Measurements from ENCODE around the gene COL15A1. TPM values are rescaled to one million over a fixed set of nuclear protein-coding genes. Genes with fewer than 3 reads are reported as not detected.

The COL15A1 gene
- total RNA-seq, 1 donor from 2014 or later: 0.06 TPM

DNA sequence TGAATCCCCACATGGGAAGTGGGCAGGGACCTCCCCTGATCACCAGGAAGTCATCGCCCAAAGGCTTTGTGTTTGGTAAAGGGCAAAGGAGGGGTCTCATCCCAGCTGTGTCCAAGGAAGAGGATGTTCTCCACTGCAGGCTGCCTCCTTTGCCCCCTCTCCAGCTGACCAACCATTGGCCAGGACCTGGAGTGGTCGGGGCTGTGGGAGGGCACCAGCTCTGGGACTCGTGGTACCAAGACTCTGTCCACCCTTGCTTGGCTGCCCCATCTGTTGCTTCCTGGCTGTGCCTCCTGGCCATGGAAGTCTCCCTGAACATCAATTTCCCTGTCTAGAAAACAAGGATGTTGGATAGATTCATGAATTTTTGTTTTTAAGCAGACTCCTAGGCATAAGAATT lies 34.1 kb downstream of the COL15A1 start:
- no peak for DNase-seq (ENCODE audit: low read depth)
- H3K4me3 ChIP-seq (ENCODE audit: low read depth, low read length): no peak overlapping the region
- TF ChIP-seq, protein P1, sequence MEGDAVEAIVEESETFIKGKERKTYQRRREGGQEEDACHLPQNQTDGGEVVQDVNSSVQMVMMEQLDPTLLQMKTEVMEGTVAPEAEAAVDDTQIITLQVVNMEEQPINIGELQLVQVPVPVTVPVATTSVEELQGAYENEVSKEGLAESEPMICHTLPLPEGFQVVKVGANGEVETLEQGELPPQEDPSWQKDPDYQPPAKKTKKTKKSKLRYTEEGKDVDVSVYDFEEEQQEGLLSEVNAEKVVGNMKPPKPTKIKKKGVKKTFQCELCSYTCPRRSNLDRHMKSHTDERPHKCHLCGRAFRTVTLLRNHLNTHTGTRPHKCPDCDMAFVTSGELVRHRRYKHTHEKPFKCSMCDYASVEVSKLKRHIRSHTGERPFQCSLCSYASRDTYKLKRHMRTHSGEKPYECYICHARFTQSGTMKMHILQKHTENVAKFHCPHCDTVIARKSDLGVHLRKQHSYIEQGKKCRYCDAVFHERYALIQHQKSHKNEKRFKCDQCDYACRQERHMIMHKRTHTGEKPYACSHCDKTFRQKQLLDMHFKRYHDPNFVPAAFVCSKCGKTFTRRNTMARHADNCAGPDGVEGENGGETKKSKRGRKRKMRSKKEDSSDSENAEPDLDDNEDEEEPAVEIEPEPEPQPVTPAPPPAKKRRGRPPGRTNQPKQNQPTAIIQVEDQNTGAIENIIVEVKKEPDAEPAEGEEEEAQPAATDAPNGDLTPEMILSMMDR (conservative IDR thresholded peaks at IDR 0.05; ENCODE audit: low read depth, low read length): no peak

DNA sequence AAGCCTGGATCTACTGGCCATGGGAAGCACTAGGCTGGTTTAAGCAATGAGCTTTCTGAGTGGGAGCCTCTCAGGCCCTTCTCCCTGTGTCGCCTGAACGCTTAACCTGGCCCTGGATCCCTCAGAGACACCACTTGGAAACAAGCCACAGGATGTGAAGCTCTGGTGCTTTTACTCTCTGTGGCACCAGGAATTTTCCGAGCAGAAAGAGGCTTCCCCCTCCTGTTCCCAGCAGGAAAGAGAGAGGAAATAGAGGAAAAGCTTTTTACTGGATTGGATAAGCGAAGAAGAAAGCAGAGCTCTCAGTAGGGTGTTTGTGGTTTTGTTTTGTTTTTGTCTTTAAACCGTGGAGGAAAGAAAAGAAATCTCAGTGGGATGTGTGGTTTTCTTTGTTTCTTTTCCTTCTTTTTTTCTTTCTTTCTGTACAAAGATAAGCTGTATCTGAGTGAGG lies 34.5 kb downstream of the COL15A1 start:
- no peak for DNase-seq (ENCODE audit: low read depth)
- TF ChIP-seq, protein P1 (conservative IDR thresholded peaks at IDR 0.05; ENCODE audit: low read depth, low read length): no peak
- no peak overlapping the region for H3K4me3 ChIP-seq (ENCODE audit: low read depth, low read length)

DNA sequence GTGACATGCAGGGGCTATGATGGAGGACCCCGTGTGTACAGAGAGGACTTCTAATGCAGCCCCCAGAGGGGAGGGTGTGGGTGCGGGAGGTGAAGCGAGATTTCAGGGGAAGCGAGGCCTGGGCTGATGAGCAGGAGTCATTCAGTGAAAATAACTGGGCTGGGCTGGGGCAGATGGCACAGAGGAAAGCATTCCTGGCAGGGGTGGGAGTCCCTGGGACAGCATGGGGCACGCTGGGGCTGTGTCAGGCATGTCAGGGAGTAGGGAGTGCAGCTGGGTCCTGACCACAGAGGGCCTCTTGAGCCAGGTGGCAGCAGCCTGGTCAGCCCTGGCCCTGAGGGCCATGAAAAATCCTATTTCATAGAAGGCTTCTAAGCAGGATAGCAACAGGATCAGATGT lies 36.6 kb downstream of the COL15A1 start:
- TF ChIP-seq, protein P1 (conservative IDR thresholded peaks at IDR 0.05; ENCODE audit: low read depth, low read length): no peak
- DNase-seq (ENCODE audit: low read depth): no peak
- no peak overlapping the region for H3K4me3 ChIP-seq (ENCODE audit: low read depth, low read length)

DNA sequence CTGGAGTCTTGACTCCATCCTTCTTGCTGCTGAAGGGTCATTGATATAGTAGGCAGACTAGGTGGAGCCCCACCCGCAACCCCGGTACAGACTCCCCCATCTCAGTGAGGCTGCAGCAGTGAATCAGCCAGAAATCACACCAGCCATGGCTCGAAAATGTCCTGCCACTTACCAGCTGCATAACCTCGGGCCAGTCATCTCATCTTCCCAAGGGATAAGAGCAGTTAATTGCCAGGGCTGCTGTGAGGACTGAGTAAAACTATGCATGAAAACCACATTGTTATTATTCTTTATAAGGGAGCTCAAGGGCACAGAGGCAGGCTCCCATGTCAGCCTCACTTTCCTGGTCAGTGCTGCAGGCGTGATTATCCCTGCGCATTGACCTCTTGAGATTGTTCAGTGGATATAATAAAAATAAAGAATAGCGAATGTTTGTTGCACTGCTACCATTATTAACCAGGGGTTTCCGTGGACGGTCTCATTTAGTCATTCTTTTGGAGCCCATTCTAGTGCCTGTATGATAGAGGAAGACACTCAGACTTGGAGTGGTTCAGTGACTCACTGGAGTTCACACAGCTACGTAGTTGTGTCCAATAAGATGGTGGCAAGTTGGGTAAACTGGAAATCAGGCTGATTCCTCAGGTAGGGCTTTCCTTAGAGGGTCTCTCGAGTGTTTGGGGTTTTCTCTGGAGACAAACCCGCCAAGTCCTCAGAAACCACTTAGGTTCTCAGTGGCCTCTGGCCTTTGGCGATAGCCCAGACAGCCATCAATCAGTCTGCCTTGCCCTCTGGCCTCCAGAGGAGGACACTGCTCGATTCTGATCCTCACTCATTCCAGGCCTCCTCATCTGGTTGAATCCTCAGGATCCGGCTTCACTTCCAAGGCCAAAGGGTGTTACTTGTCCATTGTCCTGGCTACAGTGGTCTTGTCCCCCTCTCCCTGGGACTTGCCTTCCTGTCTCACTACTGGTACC lies 39.9 kb downstream of the COL15A1 start:
- TF ChIP-seq, protein P1 (conservative IDR thresholded peaks at IDR 0.05; ENCODE audit: low read depth, low read length): no peak
- DNase-seq (ENCODE audit: low read depth): no peak
- no peak overlapping the region for H3K4me3 ChIP-seq (ENCODE audit: low read depth, low read length)

DNA sequence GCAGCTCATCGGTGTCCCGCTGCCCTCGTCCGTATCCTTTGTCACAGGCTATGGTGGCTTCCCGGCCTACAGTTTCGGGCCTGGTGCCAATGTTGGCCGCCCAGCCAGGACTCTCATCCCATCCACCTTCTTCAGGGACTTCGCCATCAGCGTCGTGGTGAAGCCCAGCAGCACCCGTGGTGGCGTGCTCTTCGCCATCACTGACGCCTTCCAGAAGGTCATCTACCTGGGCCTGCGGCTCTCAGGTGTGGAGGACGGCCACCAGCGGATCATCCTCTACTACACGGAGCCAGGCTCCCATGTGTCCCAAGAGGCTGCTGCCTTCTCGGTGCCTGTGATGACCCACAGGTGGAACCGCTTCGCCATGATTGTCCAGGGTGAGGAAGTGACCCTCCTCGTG lies 41.9 kb downstream of the COL15A1 start:
- no peak for DNase-seq (ENCODE audit: low read depth)
- TF ChIP-seq, protein P1 (conservative IDR thresholded peaks at IDR 0.05; ENCODE audit: low read depth, low read length): no peak
- no peak overlapping the region for H3K4me3 ChIP-seq (ENCODE audit: low read depth, low read length)

DNA sequence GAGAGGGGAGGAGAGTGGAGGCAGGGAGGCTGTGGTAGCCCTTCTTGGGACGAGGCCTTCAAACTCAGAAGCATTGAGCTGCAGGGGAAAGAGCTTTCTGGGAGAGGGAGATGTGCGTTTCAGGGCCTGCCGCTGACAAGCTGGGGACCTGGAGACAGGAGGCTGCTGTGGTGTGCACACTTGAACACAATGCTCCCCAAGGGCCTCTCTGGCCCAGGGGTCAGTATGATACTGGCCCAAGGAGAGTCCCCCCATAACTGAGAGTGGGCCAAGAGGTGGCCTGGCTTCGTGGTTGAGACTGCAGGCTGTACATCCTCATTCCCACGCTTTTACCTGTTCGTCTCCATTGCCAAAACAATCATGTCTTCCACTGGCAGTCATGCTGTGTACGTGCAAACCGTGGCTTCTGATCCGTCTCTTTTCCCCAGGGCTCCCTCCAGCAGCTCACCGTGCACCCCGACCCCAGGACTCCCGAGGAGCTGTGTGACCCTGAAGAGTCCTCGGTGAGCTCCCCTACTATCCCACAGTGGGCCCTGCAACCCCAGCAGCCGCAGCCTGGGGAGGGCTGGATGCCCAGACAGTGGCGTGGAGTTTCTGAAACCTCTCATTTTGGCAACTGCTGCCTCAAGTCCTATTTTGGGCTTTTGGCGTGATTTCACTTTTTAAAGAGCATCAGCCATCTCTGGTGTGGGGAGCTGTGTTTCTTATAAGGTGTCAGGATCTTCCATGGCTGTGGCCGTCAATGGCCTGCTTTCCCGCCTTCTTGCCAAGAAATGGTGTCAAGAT lies 43.4 kb downstream of the COL15A1 start:
- TF ChIP-seq, protein P1 (conservative IDR thresholded peaks at IDR 0.05; ENCODE audit: low read depth, low read length): no peak
- DNase-seq (ENCODE audit: low read depth): no peak
- no peak overlapping the region for H3K4me3 ChIP-seq (ENCODE audit: low read depth, low read length)

Measured in epithelial cell of proximal tubule (primary cell).